SK-N-SH (cell line): ENCODE results near the gene BRDT. TPM values are rescaled to one million over a fixed set of nuclear protein-coding genes. Genes with fewer than 3 reads are reported as not detected.

Source experiments
- CTCF ChIA-PET: fragments of 300-600, 350-600 bp; formaldehyde crosslinking; extraction: SDS; loops from one replicate; lab custom pipeline; 2021; lab: Yijun Ruan, JAX
- POLR2A ChIA-PET: fragments of 350-600 bp; sonication (Branson Sonifier 250); formaldehyde crosslinking; extraction: SDS; loops from one replicate; lab custom pipeline; 2020; ENCODE audit warnings: antibody characterized with exemption, inconsistent platforms; lab: Yijun Ruan, JAX
- DNase-seq: peaks from one replicate; pipeline ENCODE4 v3.0.0; 2012
- H2AFZ ChIP-seq: fragments of 200-600 bp; sonication (generic); 2 replicates; pipeline ENCODE4 v1.8.1; 2016; ENCODE audit warnings: antibody characterized with exemption, mild to moderate bottlenecking, low read depth
- H3F3A ChIP-seq: fragments of 200-600 bp; sonication (generic); replicated peaks from 2 replicates; pipeline ENCODE3; 2016; ENCODE audit warnings: antibody characterized with exemption, mild to moderate bottlenecking; ENCODE audit not compliant: insufficient read depth
- H3K27ac ChIP-seq, 2 experiments: fragments of 200-500 bp in 1 of 2; fragments of 200-600 bp in 1 of 2; sonication (Bioruptor generic) in 1 of 2; sonication (generic), shearing (Covaris generic) in 1 of 2; 2 replicates each; pipeline versions ENCODE4 v1.5.1 to v1.6.1; 2014 to 2016; ENCODE audit warnings: low read depth in 2 of 2, inconsistent platforms in 1 of 2, low read length in 1 of 2, mild to moderate bottlenecking in 1 of 2, mixed read lengths in 1 of 2
- H3K27me3 ChIP-seq: fragments of 200-600 bp; sonication (generic), shearing (Covaris generic); 2 replicates; pipeline ENCODE4 v1.6.1; 2016; ENCODE audit warnings: mixed run types; ENCODE audit not compliant: insufficient read depth
- H3K36me3 ChIP-seq, 2 experiments: fragments of 200-500 bp in 1 of 2; fragments of 200-600 bp in 1 of 2; sonication (Bioruptor generic) in 1 of 2; sonication (generic) in 1 of 2; replicated peaks in 1 of 2; 2 replicates each; pipeline versions ENCODE3 to v1.5.1; 2014 to 2016; ENCODE audit warnings: low read length in 1 of 2, mild to moderate bottlenecking in 1 of 2; ENCODE audit not compliant: insufficient read depth in 2 of 2, control insufficient read depth in 1 of 2
- H3K4me1 ChIP-seq, 2 experiments: fragments of 200-500 bp in 1 of 2; fragments of 200-600 bp in 1 of 2; sonication (Bioruptor generic) in 1 of 2; sonication (generic), shearing (Covaris generic) in 1 of 2; 2 replicates each; pipeline versions ENCODE4 v1.5.1 to v1.6.1; 2014 to 2016; ENCODE audit warnings: low read depth in 1 of 2, low read length in 1 of 2, mixed run types in 1 of 2; ENCODE audit not compliant: insufficient read depth in 2 of 2, control insufficient read depth in 1 of 2
- H3K4me2 ChIP-seq: fragments of 200-600 bp; sonication (generic), shearing (Covaris generic); 2 replicates; pipeline ENCODE4 v1.6.1; 2017; ENCODE audit warnings: mixed run types
- H3K4me3 ChIP-seq, 2 experiments: fragments of 200-500 bp in 1 of 2; fragments of 200-600 bp in 1 of 2; sonication (Bioruptor generic) in 1 of 2; sonication (generic), shearing (Covaris generic) in 1 of 2; 2 replicates each; pipeline versions ENCODE4 v1.5.1 to v1.8.1; 2014 to 2016; ENCODE audit warnings: low read depth in 2 of 2, inconsistent platforms in 1 of 2, low read length in 1 of 2, mild to moderate bottlenecking in 1 of 2, mixed read lengths in 1 of 2, moderate library complexity in 1 of 2
- H3K79me2 ChIP-seq: fragments of 200-600 bp; sonication (generic); 2 replicates; pipeline ENCODE4 v1.8.1; 2017; ENCODE audit warnings: mild to moderate bottlenecking; ENCODE audit not compliant: insufficient read depth
- H3K9ac ChIP-seq: fragments of 200-600 bp; sonication (generic); 2 replicates; pipeline ENCODE4 v1.6.1; 2017; ENCODE audit warnings: mixed run types
- H3K9me2 ChIP-seq: fragments of 200-600 bp; sonication (generic); 2 replicates; pipeline ENCODE4 v1.6.1; 2017; ENCODE audit warnings: mixed run types
- H3K9me3 ChIP-seq: fragments of 200-600 bp; sonication (generic); 2 replicates; pipeline ENCODE4 v1.6.1; 2017; ENCODE audit warnings: mixed run types, mild to moderate bottlenecking, moderate library complexity
- H4K20me1 ChIP-seq: fragments of 200-600 bp; sonication (generic); 2 replicates; pipeline ENCODE4 v1.6.1; 2017; ENCODE audit warnings: mild to moderate bottlenecking, mixed run types; ENCODE audit not compliant: insufficient read depth
- CHD2 ChIP-seq: fragments of 150-350 bp; IDR thresholded peaks from 2 replicates; pipeline ENCODE4 v1.6.1; 2018; ENCODE audit warnings: low read length; ENCODE audit not compliant: partially characterized antibody
- CTCF ChIP-seq: fragments of 200-600 bp; sonication (generic); IDR thresholded peaks from 2 replicates; pipeline ENCODE4 v1.6.1; 2017; ENCODE audit warnings: antibody characterized with exemption, mild to moderate bottlenecking, moderate library complexity
- EP300 ChIP-seq, 2 experiments: IDR thresholded peaks; 2 replicates each; pipeline versions ENCODE4 v1.4.0 to v1.6.1; 2012; ENCODE audit warnings: borderline replicate concordance in 1 of 2, low read depth in 1 of 2, low read length in 1 of 2
- EZH2phosphoT487 ChIP-seq: fragments of 200-600 bp; sonication (generic); IDR thresholded peaks from 2 replicates; pipeline ENCODE4 v1.6.1; 2017; ENCODE audit warnings: low read depth, mixed run types, mild to moderate bottlenecking, antibody characterized with exemption, moderate library complexity, borderline replicate concordance
- FOXM1 ChIP-seq: IDR thresholded peaks from 2 replicates; pipeline ENCODE4 v1.4.0; 2012; ENCODE audit warnings: low read depth, mild to moderate bottlenecking
- GATA2 ChIP-seq: sonication (generic); formaldehyde crosslinking; IDR thresholded peaks from 2 replicates; pipeline ENCODE4 v1.5.0; 2020; ENCODE audit warnings: mild to moderate bottlenecking, missing genetic modification reagents
- MAX ChIP-seq: IDR thresholded peaks from 2 replicates; pipeline ENCODE4 v1.4.0; 2012; ENCODE audit warnings: low read depth
- MEF2A ChIP-seq: IDR thresholded peaks from 2 replicates; pipeline ENCODE4 v1.4.0; 2012; ENCODE audit warnings: low read depth, borderline replicate concordance
- MXI1 ChIP-seq: IDR thresholded peaks from 2 replicates; pipeline ENCODE4 v1.6.1; 2012; ENCODE audit warnings: mild to moderate bottlenecking, low read depth, low read length, improper control_type of control experiment
- NFIC ChIP-seq: IDR thresholded peaks from 2 replicates; pipeline ENCODE4 v1.4.0; 2012; ENCODE audit warnings: borderline replicate concordance
- NRF1 ChIP-seq: IDR thresholded peaks from 2 replicates; pipeline ENCODE4 v1.6.1; 2012; ENCODE audit warnings: low read depth, mild to moderate bottlenecking, low read length
- POLR2AphosphoS5 ChIP-seq: IDR thresholded peaks from 2 replicates; pipeline ENCODE4 v1.6.1; 2012; ENCODE audit warnings: low read depth, low read length
- RAD21 ChIP-seq: IDR thresholded peaks from 2 replicates; pipeline ENCODE4 v1.6.1; 2012; ENCODE audit warnings: mild to moderate bottlenecking, low read length
- RXRA ChIP-seq: IDR thresholded peaks from 2 replicates; pipeline ENCODE4 v1.4.0; 2012; ENCODE audit warnings: low read depth, mild to moderate bottlenecking, borderline replicate concordance
- TCF12 ChIP-seq: IDR thresholded peaks from 2 replicates; pipeline ENCODE4 v1.4.0; 2012
- YY1 ChIP-seq: IDR thresholded peaks from 2 replicates; pipeline ENCODE4 v1.4.0; 2012; ENCODE audit warnings: low read depth, mild to moderate bottlenecking
- WGBS: methylation state at CpG from one replicate; pipeline ENCODE4 v1.1.6; 2017; ENCODE audit warnings: low lambda C conversion rate; 5-methylcytosine and 5-hydroxymethylcytosine counted together
- polyA plus RNA-seq, 3 experiments: library from polyadenylated mRNA; depleted of rRNA; stranded (reverse); fragments of >200 nt; gene quantifications; 2 replicates each; pipeline ENCODE4 v1.2.3, GENCODE V29; 2012
- TF ChIP-seq, protein P1 (sequence below): IDR thresholded peaks from 2 replicates; pipeline ENCODE4 v1.4.0; 2012; ENCODE audit warnings: low read depth, borderline replicate concordance
- TF ChIP-seq, protein P2 (sequence below): fragments of 150-350 bp; IDR thresholded peaks from 2 replicates; pipeline ENCODE4 v1.6.1; 2017; ENCODE audit warnings: antibody characterized with exemption, low read length, low read depth, borderline replicate concordance

Gene BRDT
- polyA plus RNA-seq, 1 of the 3 experiments (the other 2 are of a cell fraction), result not detected

DNA sequence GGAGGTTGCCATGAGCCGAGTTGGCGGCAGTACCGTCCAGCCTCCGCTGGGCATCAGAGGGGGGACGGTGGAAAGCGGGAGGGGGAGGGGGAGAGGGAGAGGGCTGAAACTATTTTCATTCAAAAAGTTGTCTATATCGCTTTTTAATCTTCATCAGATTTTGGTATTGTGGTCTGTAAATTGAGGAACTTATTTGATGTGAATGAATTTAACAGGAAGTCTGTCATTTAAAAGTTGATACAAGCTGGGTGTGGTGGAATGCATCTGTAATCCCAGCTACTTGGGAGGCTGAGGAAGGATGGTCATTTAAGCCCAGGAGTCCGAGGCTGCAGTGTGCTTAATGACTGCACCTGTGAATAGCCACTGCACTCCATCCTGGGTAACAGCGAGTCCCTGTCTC lies 77.6 kb downstream of the BRDT start:
- Histone ChIP-seq H3F3A (no peaks in the 10 kb centered on the region), H3K79me2 (no peaks in the 10 kb centered on the region), H3K4me1 (no peaks in the 10 kb centered on the region; a peak in 1 of 4 replicates), H3K4me3 (no peak overlapping the region), H3K9me2 (no peaks in the 10 kb centered on the region), H3K36me3 (no peaks in the 10 kb centered on the region), H3K4me2 (no peak overlapping the region), H3K9ac (no peak overlapping the region), H2AFZ (no peak overlapping the region), H3K27ac (no peak overlapping the region), H3K27me3 (no peaks in the 10 kb centered on the region; the same call in 1 of the 2 replicates), H3K9me3 (no peaks in the 10 kb centered on the region), H4K20me1 (no peaks in the 10 kb centered on the region)
- no peak for DNase-seq
- ChIA-PET POLR2A (no interaction called here), CTCF (no interaction called here)
- TF ChIP-seq TCF12, result no peak
- TF ChIP-seq MAX, result no peak
- TF ChIP-seq NFIC, result no peak
- TF ChIP-seq, protein P1, sequence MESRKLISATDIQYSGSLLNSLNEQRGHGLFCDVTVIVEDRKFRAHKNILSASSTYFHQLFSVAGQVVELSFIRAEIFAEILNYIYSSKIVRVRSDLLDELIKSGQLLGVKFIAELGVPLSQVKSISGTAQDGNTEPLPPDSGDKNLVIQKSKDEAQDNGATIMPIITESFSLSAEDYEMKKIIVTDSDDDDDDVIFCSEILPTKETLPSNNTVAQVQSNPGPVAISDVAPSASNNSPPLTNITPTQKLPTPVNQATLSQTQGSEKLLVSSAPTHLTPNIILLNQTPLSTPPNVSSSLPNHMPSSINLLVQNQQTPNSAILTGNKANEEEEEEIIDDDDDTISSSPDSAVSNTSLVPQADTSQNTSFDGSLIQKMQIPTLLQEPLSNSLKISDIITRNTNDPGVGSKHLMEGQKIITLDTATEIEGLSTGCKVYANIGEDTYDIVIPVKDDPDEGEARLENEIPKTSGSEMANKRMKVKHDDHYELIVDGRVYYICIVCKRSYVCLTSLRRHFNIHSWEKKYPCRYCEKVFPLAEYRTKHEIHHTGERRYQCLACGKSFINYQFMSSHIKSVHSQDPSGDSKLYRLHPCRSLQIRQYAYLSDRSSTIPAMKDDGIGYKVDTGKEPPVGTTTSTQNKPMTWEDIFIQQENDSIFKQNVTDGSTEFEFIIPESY, result no peak
- TF ChIP-seq, protein P2, sequence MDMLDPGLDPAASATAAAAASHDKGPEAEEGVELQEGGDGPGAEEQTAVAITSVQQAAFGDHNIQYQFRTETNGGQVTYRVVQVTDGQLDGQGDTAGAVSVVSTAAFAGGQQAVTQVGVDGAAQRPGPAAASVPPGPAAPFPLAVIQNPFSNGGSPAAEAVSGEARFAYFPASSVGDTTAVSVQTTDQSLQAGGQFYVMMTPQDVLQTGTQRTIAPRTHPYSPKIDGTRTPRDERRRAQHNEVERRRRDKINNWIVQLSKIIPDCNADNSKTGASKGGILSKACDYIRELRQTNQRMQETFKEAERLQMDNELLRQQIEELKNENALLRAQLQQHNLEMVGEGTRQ, result no peak
- TF ChIP-seq EP300 (IDR thresholded peaks at IDR 0.05; ENCODE audit: borderline replicate concordance in 1 of 2, low read depth in 1 of 2, low read length in 1 of 2), result no peak
- TF ChIP-seq CHD2, result no peak
- TF ChIP-seq FOXM1, result no peak
- TF ChIP-seq RXRA, result no peak
- no peak for TF ChIP-seq CTCF
- TF ChIP-seq GATA2, result no peak
- TF ChIP-seq RAD21, result no peak
- TF ChIP-seq EZH2phosphoT487, result no peak
- no peak for TF ChIP-seq MXI1
- no peak for TF ChIP-seq NRF1
- no peak for TF ChIP-seq POLR2AphosphoS5
- TF ChIP-seq YY1, result no peak
- TF ChIP-seq MEF2A, result no peak
- WGBS, result 41% methylated on average over 9 of the region's 9 CpGs
